Islet precursor cell (in vitro differentiated cells): Measurements from ENCODE around the gene TANGO2.

Experiments
- DNase-seq: peaks from one replicate; pipeline ENCODE4 v3.0.0-alpha.2; 2018

The TANGO2 gene

GRCh38 chr22:20109411-20110358 lies 88.8 kb downstream of the TANGO2 start:
- DNase-seq, result no peak

DNA sequence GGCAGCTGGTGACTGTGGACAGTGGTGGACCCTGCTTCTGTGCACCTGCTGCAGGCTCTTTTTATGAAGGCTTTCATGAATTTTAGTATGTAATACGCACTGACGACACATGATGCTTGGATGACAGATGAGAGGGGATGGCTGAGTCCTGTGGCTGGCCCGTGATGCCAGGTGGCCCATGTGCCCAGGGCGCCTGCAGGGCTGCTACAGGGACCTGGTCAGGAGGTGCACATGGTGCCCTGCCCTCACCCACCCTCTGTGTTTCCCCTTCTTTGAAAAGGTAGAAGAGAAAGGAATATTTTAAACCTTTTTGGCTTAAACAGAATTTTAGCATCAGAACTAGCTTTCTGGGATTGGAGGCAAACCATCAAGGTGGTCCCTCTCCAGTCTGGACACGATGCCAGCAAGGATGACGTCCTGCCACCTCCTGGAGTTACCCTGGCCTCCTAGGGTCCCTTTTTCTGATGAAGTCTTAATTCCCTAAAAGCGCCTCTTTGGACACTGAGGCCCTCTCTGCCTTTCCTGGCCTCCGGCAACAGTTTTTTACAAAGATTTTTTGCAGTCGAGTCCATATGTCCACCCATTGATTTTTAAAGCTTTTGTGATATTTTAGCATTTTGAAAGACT lies 89.6 kb downstream of the TANGO2 start:
- DNase-seq, result no peak

DNA sequence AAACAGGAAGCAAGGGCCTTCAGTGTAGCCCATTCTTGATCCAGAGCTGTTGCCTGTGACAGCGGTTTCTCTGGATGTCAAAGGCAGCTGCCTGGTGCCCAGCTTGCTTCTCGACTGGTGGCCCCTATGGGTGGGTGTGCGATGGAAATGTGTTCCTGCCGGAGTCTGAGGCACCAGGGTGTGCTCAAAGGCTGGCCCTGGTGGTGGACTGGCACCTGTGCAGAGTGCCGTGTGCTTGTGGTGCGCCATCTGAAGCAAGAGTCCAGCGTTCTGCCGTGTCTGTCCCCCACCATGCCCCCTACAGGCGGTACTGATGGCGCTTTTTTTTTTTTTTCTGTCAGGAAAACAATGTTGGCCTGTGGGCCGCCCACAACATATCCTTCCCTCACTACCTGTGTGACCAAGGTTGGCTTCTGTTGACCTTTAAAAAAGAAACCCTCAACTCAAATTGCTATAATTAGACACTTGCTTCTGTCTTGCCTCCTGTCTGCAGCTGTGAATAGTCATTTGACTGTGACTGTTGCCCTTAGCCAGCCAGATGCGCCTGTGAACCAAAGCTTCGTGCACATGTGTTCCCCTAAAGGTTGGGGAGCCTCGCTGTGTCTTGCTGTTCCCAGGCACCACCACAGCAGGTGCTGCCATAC lies 90.3 kb downstream of the TANGO2 start:
- DNase-seq, result peak; percentile 72

- DNase-seq, result no peak
Observed at GRCh38 chr22:20111689-20112622, 91.0 kb downstream of the TANGO2 start.

DNA sequence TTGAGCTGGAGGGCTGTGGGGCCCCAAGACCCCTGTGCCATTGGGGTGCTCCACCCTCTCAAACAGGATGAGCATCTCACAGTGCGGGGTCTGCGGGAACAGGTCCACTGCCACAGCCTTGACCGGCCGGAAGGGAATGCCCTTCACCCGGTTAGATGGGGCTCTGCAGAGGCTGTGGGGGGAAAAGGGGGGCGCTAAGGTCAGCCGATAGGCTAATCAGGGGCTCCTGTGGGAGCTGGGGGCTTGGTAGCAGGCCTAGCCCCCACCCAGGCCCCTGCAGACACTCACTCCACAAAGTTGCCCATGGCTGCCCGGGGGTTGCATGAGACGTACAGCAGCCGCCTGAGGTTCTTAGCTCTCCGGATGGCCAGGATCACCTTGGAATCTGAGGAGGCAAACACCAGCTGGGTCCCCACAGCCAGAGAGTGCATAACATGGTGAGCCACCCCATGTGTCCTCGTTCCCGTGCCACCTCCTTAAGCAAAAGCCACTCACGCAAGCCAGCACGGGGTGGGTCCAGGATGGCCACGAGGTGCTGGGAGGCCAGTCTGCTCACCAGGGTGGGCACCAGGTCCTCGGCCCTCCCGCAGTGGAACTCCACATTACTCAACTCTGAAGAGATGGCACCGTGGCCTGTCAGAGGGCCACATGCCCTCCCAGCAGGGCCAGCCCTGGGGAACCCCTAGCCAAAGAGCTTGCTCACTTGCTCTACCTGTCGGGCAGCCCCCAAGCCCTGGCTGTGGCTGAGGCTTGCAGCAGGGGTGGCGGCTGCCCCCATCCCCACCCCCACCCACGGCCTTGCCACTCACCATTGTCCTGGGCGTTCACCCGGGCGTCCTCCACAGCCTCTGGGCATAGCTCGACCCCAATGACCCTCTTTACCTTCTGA lies 92.0 kb downstream of the TANGO2 start:
- DNase-seq, result no peak

GRCh38 chr22:20113551-20114310 lies 92.8 kb downstream of the TANGO2 start:
- DNase-seq, result no peak

- DNase-seq, result no peak
Observed at GRCh38 chr22:20114506-20115475, 93.9 kb downstream of the TANGO2 start.

GRCh38 chr22:20115691-20116375 lies 94.9 kb downstream of the TANGO2 start, which contains the start of gene RANBP1:
TSS of gene RANBP1 (plus strand) at chr22:20116104. CDS start at chr22:20116185, 81 bp downstream.
- no peak for DNase-seq

DNA sequence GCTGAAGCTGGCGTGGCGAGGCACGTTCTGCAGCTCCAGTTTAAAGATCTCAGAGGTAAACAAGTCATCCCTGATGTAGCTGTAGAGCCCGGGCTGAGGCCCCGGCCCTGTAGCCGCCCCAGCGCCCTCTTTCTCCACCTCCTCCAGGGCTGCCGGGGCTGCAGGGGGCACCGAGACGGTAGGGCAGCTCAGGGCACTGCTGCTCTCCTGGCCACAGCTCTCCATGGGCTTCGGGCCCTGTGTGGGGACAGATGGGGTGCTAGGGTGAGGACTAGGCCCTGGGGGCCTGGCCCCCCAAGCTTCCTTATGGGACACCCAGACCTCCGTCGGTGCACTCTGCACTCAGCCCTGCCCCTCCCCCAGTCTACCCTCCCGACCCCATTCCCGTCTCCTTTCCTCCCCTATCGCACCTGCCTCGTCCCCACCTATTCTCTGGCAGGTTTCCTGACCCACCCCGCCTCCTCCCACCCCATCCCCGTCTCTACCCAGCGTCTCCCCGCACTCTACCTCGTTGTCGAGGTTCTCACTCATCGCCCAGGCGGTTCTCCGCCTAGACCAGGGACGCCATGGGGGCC lies 95.6 kb downstream of the TANGO2 start:
- DNase-seq, result no peak
